ENCODE results near the gene NR3C1. TPM values are rescaled to one million over a fixed set of nuclear protein-coding genes. Genes with fewer than 3 reads are reported as not detected.
A peak's percentile ranks its signal among the peaks of the same experiment; 100 is the strongest.

The NR3C1 gene
- total RNA-seq, 2 experiments from 2014 or later: 47.1 to 53.9 TPM

GRCh38 chr5:143315929-143316328, 87.6 kb downstream of the NR3C1 start:
- Mint-ChIP-seq H3K36me3 (ENCODE audit: low read depth) (peaks cover 31% of the 10 kb centered on the region), H3K4me1 (peaks cover 58% of the 10 kb centered on the region), H3K4me3 (no peak overlapping the region), H3K27ac (no peak overlapping the region), H3K27me3 (no peaks in the 10 kb centered on the region), H3K9me3 (ENCODE audit: low read depth) (no peaks in the 10 kb centered on the region)
- no peak for ATAC-seq
- no peak for DNase-seq
- POLR2A ChIA-PET: no interaction called here
- CTCF ChIA-PET: no interaction called here
- intact Hi-C loops (cut with DNase I, micrococcal nuclease): no loop called here

- H3K27me3 Mint-ChIP-seq: no peaks in the 10 kb centered on the region
- intact Hi-C loops (cut with DNase I, micrococcal nuclease): no loop called here
- H3K36me3 Mint-ChIP-seq (ENCODE audit: low read depth): peaks cover 35% of the 10 kb centered on the region
- H3K4me1 Mint-ChIP-seq: peaks cover 58% of the 10 kb centered on the region
- CTCF ChIA-PET: no interaction called here
- POLR2A ChIA-PET: no interaction called here
- ATAC-seq: no peak
- no peak overlapping the region for H3K27ac Mint-ChIP-seq
- no peaks in the 10 kb centered on the region for H3K9me3 Mint-ChIP-seq (ENCODE audit: low read depth)
- H3K4me3 Mint-ChIP-seq: no peak overlapping the region
- no peak for DNase-seq
Measured at GRCh38 chr5:143315214-143315613, 88.3 kb downstream of the NR3C1 start.

- ChIA-PET CTCF (interaction anchor here (0.5 kb wide), 1 partner anchor 423 kb away, joined by 3 read pairs; no protein-coding TSS in a partner anchor), POLR2A (no interaction called here)
- Mint-ChIP-seq H3K36me3 (ENCODE audit: low read depth) (peaks cover 40% of the 10 kb centered on the region), H3K9me3 (ENCODE audit: low read depth) (no peaks in the 10 kb centered on the region), H3K4me1 (peaks cover 61% of the 10 kb centered on the region), H3K27ac (no peak overlapping the region), H3K27me3 (no peaks in the 10 kb centered on the region), H3K4me3 (no peak overlapping the region)
- intact Hi-C loops (cut with DNase I, micrococcal nuclease): no loop called here
- DNase-seq (no peak), ATAC-seq (no peak)
Measured at GRCh38 chr5:143314659-143315058, 88.8 kb downstream of the NR3C1 start.

- Mint-ChIP-seq H3K36me3 (ENCODE audit: low read depth) (peaks cover 45% of the 10 kb centered on the region), H3K27ac (peak overlapping the region; percentile 12), H3K4me1 (peaks cover 61% of the 10 kb centered on the region), H3K27me3 (no peaks in the 10 kb centered on the region), H3K9me3 (ENCODE audit: low read depth) (no peaks in the 10 kb centered on the region), H3K4me3 (no peak overlapping the region)
- ATAC-seq (no peak), DNase-seq (no peak)
- ChIA-PET CTCF (interaction anchor here (0.5 to 0.6 kb wide), 2 partner anchors 389 to 424 kb away, joined by 3 read pairs; no protein-coding TSS in a partner anchor), POLR2A (no interaction called here)
- intact Hi-C loops (cut with DNase I, micrococcal nuclease): no loop called here
Measured at GRCh38 chr5:143314099-143314498, 89.4 kb downstream of the NR3C1 start.

- POLR2A ChIA-PET: no interaction called here
- no peak overlapping the region for H3K4me3 Mint-ChIP-seq
- H3K9me3 Mint-ChIP-seq (ENCODE audit: low read depth): no peaks in the 10 kb centered on the region
- H3K36me3 Mint-ChIP-seq (ENCODE audit: low read depth): peaks cover 51% of the 10 kb centered on the region
- H3K27ac Mint-ChIP-seq: peak overlapping the region; percentile 12
- DNase-seq (no peak), ATAC-seq (peak; percentile 45)
- CTCF ChIA-PET: interaction anchor here (0.6 kb wide), 1 partner anchor 388 kb away, joined by 3 read pairs; no protein-coding TSS in a partner anchor
- intact Hi-C loops (cut with DNase I, micrococcal nuclease): no loop called here
- H3K27me3 Mint-ChIP-seq: no peaks in the 10 kb centered on the region
- peaks cover 61% of the 10 kb centered on the region for H3K4me1 Mint-ChIP-seq
Measured at GRCh38 chr5:143313298-143313852, 90.1 kb downstream of the NR3C1 start.

- DNase-seq (no peak), ATAC-seq (no peak)
- peaks cover 56% of the 10 kb centered on the region for H3K4me1 Mint-ChIP-seq
- H3K9me3 Mint-ChIP-seq (ENCODE audit: low read depth): no peaks in the 10 kb centered on the region
- H3K36me3 Mint-ChIP-seq (ENCODE audit: low read depth): peaks cover 57% of the 10 kb centered on the region
- intact Hi-C loops (cut with DNase I, micrococcal nuclease): no loop called here
- POLR2A ChIA-PET: no interaction called here
- no peak overlapping the region for H3K27ac Mint-ChIP-seq
- CTCF ChIA-PET: no interaction called here
- no peak overlapping the region for H3K4me3 Mint-ChIP-seq
- no peaks in the 10 kb centered on the region for H3K27me3 Mint-ChIP-seq
Measured at GRCh38 chr5:143312822-143313221, 90.7 kb downstream of the NR3C1 start.

- intact Hi-C loops (cut with DNase I, micrococcal nuclease): no loop called here
- ATAC-seq: no peak
- Mint-ChIP-seq H3K4me1 (peaks cover 52% of the 10 kb centered on the region), H3K9me3 (ENCODE audit: low read depth) (no peaks in the 10 kb centered on the region), H3K27ac (no peak overlapping the region), H3K4me3 (no peak overlapping the region), H3K27me3 (no peaks in the 10 kb centered on the region), H3K36me3 (ENCODE audit: low read depth) (peaks cover 61% of the 10 kb centered on the region)
- CTCF ChIA-PET: no interaction called here
- DNase-seq: no peak
- POLR2A ChIA-PET: no interaction called here
Measured at GRCh38 chr5:143311955-143312354, 91.5 kb downstream of the NR3C1 start.

- Mint-ChIP-seq H3K27me3 (no peaks in the 10 kb centered on the region), H3K4me3 (no peak overlapping the region), H3K36me3 (ENCODE audit: low read depth) (peaks cover 61% of the 10 kb centered on the region), H3K4me1 (peaks cover 50% of the 10 kb centered on the region), H3K27ac (peak overlapping the region; percentile 25), H3K9me3 (ENCODE audit: low read depth) (no peaks in the 10 kb centered on the region)
- ChIA-PET CTCF (interaction anchor here (0.6 kb wide), 1 partner anchor 278 kb away, joined by 3 read pairs; no protein-coding TSS in a partner anchor), POLR2A (no interaction called here)
- intact Hi-C loops (cut with DNase I, micrococcal nuclease): no loop called here
- ATAC-seq (peak; percentile 42), DNase-seq (no peak)
Measured at GRCh38 chr5:143311428-143311827, 92.1 kb downstream of the NR3C1 start.

- ChIA-PET CTCF (no interaction called here), POLR2A (no interaction called here)
- H3K36me3 Mint-ChIP-seq (ENCODE audit: low read depth): peaks cover 73% of the 10 kb centered on the region
- H3K9me3 Mint-ChIP-seq (ENCODE audit: low read depth): peaks cover 7% of the 10 kb centered on the region
- no peak for ATAC-seq
- peaks cover 51% of the 10 kb centered on the region for H3K4me1 Mint-ChIP-seq
- no peak overlapping the region for H3K4me3 Mint-ChIP-seq
- no peak overlapping the region for H3K27ac Mint-ChIP-seq
- intact Hi-C loops (cut with DNase I, micrococcal nuclease): no loop called here
- DNase-seq: no peak
- H3K27me3 Mint-ChIP-seq: no peaks in the 10 kb centered on the region
Measured at GRCh38 chr5:143309661-143310431, 93.6 kb downstream of the NR3C1 start.

- H3K4me1 Mint-ChIP-seq: peaks cover 45% of the 10 kb centered on the region
- no peak for ATAC-seq
- CTCF ChIA-PET: no interaction called here
- H3K36me3 Mint-ChIP-seq (ENCODE audit: low read depth): peaks cover 76% of the 10 kb centered on the region
- H3K27me3 Mint-ChIP-seq: no peaks in the 10 kb centered on the region
- POLR2A ChIA-PET: no interaction called here
- no peak overlapping the region for H3K27ac Mint-ChIP-seq
- intact Hi-C loops (cut with DNase I, micrococcal nuclease): no loop called here
- DNase-seq: no peak
- peaks cover 9% of the 10 kb centered on the region for H3K9me3 Mint-ChIP-seq (ENCODE audit: low read depth)
- H3K4me3 Mint-ChIP-seq: no peak overlapping the region
Measured at GRCh38 chr5:143308731-143309130, 94.8 kb downstream of the NR3C1 start.

GRCh38 chr5:143306040-143306439, 97.4 kb downstream of the NR3C1 start:
- H3K27me3 Mint-ChIP-seq: no peaks in the 10 kb centered on the region
- peaks cover 64% of the 10 kb centered on the region for H3K36me3 Mint-ChIP-seq (ENCODE audit: low read depth)
- peaks cover 9% of the 10 kb centered on the region for H3K9me3 Mint-ChIP-seq (ENCODE audit: low read depth)
- H3K4me3 Mint-ChIP-seq: no peak overlapping the region
- ChIA-PET CTCF (no interaction called here), POLR2A (no interaction called here)
- no peak for ATAC-seq
- peaks cover 37% of the 10 kb centered on the region for H3K4me1 Mint-ChIP-seq
- H3K27ac Mint-ChIP-seq: no peak overlapping the region
- DNase-seq: no peak
- intact Hi-C loops (cut with DNase I, micrococcal nuclease): loop anchor here in 1 of 2 experiments (1.0 kb wide), 1 partner anchor 28 kb away; no protein-coding TSS in a partner anchor

GRCh38 chr5:143304836-143305475, 98.5 kb downstream of the NR3C1 start:
- Mint-ChIP-seq H3K9me3 (ENCODE audit: low read depth) (peaks cover 9% of the 10 kb centered on the region), H3K36me3 (ENCODE audit: low read depth) (peaks cover 63% of the 10 kb centered on the region), H3K4me1 (peaks cover 34% of the 10 kb centered on the region), H3K4me3 (no peak overlapping the region), H3K27me3 (no peaks in the 10 kb centered on the region), H3K27ac (no peak overlapping the region)
- intact Hi-C loops (cut with DNase I, micrococcal nuclease): no loop called here
- ChIA-PET POLR2A (no interaction called here), CTCF (no interaction called here)
- DNase-seq (no peak), ATAC-seq (no peak)

Measured in activated CD4-positive, alpha-beta T cell treated with anti-CD3 and anti-CD28 coated beads for 36 hours (primary cell).